Muscle layer of colon (tissue), 2 donors: Measurements from ENCODE around the gene FAM167B.
"Not testable (repeated sequence)": the region's sequence is repeated elsewhere in the genome, so short reads cannot be mapped to it uniquely, and the experiment has no call there.

Source experiments
- H3K27ac ChIP-seq: one replicate; pipeline ENCODE4 v1.7.0; 2013; ENCODE audit warnings: low read depth, mild to moderate bottlenecking, low read length, moderate library complexity
- H3K27me3 ChIP-seq, 2 donors: one replicate each; pipeline ENCODE4 v1.7.0; 2013; ENCODE audit warnings: low read length in 2 of 2, mild to moderate bottlenecking in 2 of 2; ENCODE audit not compliant: insufficient read depth in 2 of 2, control insufficient read depth in 1 of 2
- H3K36me3 ChIP-seq: one replicate; pipeline ENCODE4 v1.7.0; 2013; ENCODE audit warnings: mild to moderate bottlenecking, low read length; ENCODE audit not compliant: insufficient read depth
- H3K4me1 ChIP-seq: one replicate; pipeline ENCODE4 v1.7.0; 2013; ENCODE audit warnings: mild to moderate bottlenecking, low read length; ENCODE audit not compliant: insufficient read depth
- H3K4me3 ChIP-seq, 2 donors: one replicate each; pipeline ENCODE4 v1.7.0; 2013; ENCODE audit warnings: low read length in 2 of 2, low read depth in 1 of 2, mild to moderate bottlenecking in 1 of 2, moderate library complexity in 1 of 2
- H3K9ac ChIP-seq: one replicate; pipeline ENCODE4 v1.7.0; 2013; ENCODE audit warnings: low read length
- H3K9me3 ChIP-seq: one replicate; pipeline ENCODE4 v1.7.0; 2013; ENCODE audit warnings: mild to moderate bottlenecking, low read length
- donor health status: abdominal sarcoma.
- donor health status: Adenocarcinoma of cecum.

FAM167B gene

DNA sequence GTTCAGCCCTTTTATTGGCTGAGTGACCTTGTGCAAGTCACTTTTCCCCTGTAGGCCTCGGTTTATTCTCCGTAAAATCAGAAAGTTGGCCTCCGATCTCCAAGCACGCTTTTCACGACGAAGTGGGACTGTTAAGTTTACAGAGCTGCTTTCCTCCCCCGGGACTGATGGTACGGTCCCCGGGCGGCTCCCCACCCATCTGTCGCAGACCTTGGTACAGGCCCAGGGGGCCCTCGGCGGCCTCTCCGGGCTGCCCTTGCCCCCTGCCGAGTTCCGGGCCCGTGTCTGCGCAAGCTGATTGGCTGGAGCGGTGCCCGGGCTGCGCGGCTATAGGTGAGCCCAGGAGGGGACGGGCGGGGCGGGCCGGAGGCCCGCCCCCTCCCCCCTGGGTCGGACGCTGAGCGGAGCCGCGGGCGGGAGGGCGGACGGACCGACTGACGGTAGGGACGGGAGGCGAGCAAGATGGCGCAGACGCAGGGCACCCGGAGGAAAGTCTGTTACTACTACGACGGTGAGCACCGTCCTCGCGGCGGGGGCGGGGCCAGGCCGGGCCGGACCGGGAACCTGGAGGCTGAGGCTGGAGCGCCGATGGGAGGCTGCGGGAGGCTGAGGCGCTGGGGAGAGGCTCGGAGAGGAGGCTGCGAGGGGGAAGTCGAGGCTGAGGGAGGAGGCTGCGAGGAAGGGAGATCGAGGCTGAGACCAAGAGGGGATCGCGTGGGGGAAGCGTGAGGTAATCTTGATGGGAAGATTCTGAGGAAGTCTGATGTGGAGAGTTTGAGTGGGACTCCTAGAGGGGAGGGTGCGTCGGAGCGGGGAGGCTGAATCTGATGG, 44.9 kb downstream of the FAM167B start, which contains the start of gene HDAC1:
Gene HDAC1 (plus strand): TSS at position 376 of the 831 bp plus-strand sequence. CDS start 87 bp downstream, at position 463.
- peak within 1 kb of the TSS; percentile 86 for H3K27ac ChIP-seq
- H3K36me3 ChIP-seq, result no peaks in the 10 kb centered on the region
- H3K4me3 ChIP-seq, result peak within 1 kb of the TSS; percentile 77 to 79
- no peaks in the 10 kb centered on the region for H3K27me3 ChIP-seq
- H3K9me3 ChIP-seq, result no peaks in the 10 kb centered on the region
- peaks cover 5% of the 10 kb centered on the region for H3K4me1 ChIP-seq
- H3K9ac ChIP-seq, result peak within 1 kb of the TSS; percentile 74

DNA sequence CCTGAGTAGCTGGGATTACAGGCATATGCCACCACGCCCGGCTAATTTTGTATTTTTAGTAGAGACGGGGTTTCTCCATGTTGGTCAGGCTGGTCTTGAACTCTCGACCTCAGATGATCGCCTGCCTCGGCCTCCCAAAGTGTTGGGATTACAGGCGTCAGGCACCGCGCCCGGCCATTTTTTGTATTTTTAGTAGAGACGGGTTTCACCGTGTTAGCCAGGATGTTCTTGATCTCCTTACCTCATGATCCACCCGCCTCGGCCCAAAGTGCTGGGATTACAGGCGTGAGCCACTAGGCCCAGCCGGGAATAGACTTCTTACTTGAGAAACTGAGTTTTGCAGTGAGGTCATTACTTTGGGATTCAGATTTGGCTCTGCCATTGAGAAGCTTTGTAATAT, 51.2 kb downstream of the FAM167B start:
- H3K27ac ChIP-seq, H3K9ac ChIP-seq: not testable (repeated sequence)

More for the DNA sequence above, 51.2 kb downstream of the FAM167B start:
- not testable (repeated sequence) for H3K4me1 ChIP-seq, H3K4me3 ChIP-seq, H3K27me3 ChIP-seq, H3K9me3 ChIP-seq
- peaks cover 12% of the 10 kb centered on the region for H3K36me3 ChIP-seq
